WTC11 (cell line): ENCODE results near the gene IRF2BP1. TPM values are rescaled to one million over a fixed set of nuclear protein-coding genes. Genes with fewer than 3 reads are reported as not detected.

Experiments used
- ATF1 ChIP-seq: sonication (generic); formaldehyde crosslinking; IDR thresholded peaks from 2 replicates; pipeline ENCODE4 v1.8.1; 2023; ENCODE audit warnings: mild to moderate bottlenecking, moderate library complexity, missing genetic modification reagents
- CBFB ChIP-seq: sonication (generic); formaldehyde crosslinking; IDR thresholded peaks from 2 replicates; pipeline ENCODE4 v1.8.1; 2022; ENCODE audit warnings: mild to moderate bottlenecking, low read depth, missing genetic modification reagents
- CREM ChIP-seq: sonication (generic); formaldehyde crosslinking; IDR thresholded peaks from 2 replicates; pipeline ENCODE4 v1.8.1; 2022; ENCODE audit warnings: mild to moderate bottlenecking, missing genetic modification reagents, moderate library complexity
- ELF4 ChIP-seq: sonication (generic); formaldehyde crosslinking; IDR thresholded peaks from 2 replicates; pipeline ENCODE4 v1.8.1; 2022; ENCODE audit warnings: low read depth, mild to moderate bottlenecking, moderate library complexity, missing genetic modification reagents
- ETV6 ChIP-seq: sonication (generic); formaldehyde crosslinking; IDR thresholded peaks from 2 replicates; pipeline ENCODE4 v1.8.1; 2022; ENCODE audit warnings: mild to moderate bottlenecking, missing genetic modification reagents
- HMGA2 ChIP-seq: fragments of 250-450 bp; sonication (Bioruptor Pico); IDR thresholded peaks from 2 replicates; pipeline ENCODE4 v1.4.0; 2021; ENCODE audit warnings: mild to moderate bottlenecking, moderate library complexity
- NFE2L1 ChIP-seq: sonication (generic); formaldehyde crosslinking; IDR thresholded peaks from 2 replicates; pipeline ENCODE4 v1.8.1; 2023; ENCODE audit warnings: missing genetic modification reagents
- NR2C2 ChIP-seq: sonication (generic); formaldehyde crosslinking; IDR thresholded peaks from 2 replicates; pipeline ENCODE4 v1.8.0; 2022; ENCODE audit warnings: mild to moderate bottlenecking, missing genetic modification reagents
- RELA ChIP-seq: sonication (generic); formaldehyde crosslinking; IDR thresholded peaks from 2 replicates; pipeline ENCODE4 v1.8.1; 2022; ENCODE audit warnings: missing genetic modification reagents, mild to moderate bottlenecking, borderline replicate concordance
- SP1 ChIP-seq: sonication (generic); formaldehyde crosslinking; conservative IDR thresholded peaks from 2 replicates; pipeline ENCODE4 v1.8.1; 2022; ENCODE audit warnings: missing genetic modification reagents
- ZNF416 ChIP-seq: fragments of 250-450 bp; sonication (Bioruptor Pico); IDR thresholded peaks from 2 replicates; pipeline ENCODE4 v1.9.0; 2021; ENCODE audit warnings: mild to moderate bottlenecking, inconsistent platforms
- ZNF671 ChIP-seq: fragments of 250-450 bp; sonication (Bioruptor Pico); IDR thresholded peaks from 2 replicates; pipeline ENCODE4 v1.8.0; 2021; ENCODE audit warnings: mild to moderate bottlenecking
- total RNA-seq: library from RNA; stranded (reverse); gene quantifications from 3 replicates; pipeline ENCODE4 v1.2.3, GENCODE V29; 2021
- TF ChIP-seq, protein P1 (sequence below): sonication (generic); formaldehyde crosslinking; IDR thresholded peaks from 2 replicates; pipeline ENCODE4 v1.8.0; 2022; ENCODE audit warnings: mild to moderate bottlenecking, missing genetic modification reagents
- TF ChIP-seq, protein P2 (sequence below): sonication (generic); formaldehyde crosslinking; IDR thresholded peaks from 2 replicates; pipeline ENCODE4 v1.8.1; 2023; ENCODE audit warnings: mild to moderate bottlenecking, missing genetic modification reagents, moderate library complexity
- TF ChIP-seq, protein P3 (sequence below): sonication (generic); formaldehyde crosslinking; IDR thresholded peaks from 2 replicates; pipeline ENCODE4 v1.8.0; 2023; ENCODE audit warnings: mild to moderate bottlenecking, missing genetic modification reagents
- TF ChIP-seq, protein P4 (sequence below): sonication (generic); formaldehyde crosslinking; IDR thresholded peaks from 2 replicates; pipeline ENCODE4 v1.8.1; 2022; ENCODE audit warnings: missing genetic modification reagents, borderline replicate concordance
- TF ChIP-seq, protein P5 (sequence below): sonication (generic); formaldehyde crosslinking; IDR thresholded peaks from 2 replicates; pipeline ENCODE4 v1.8.1; 2023; ENCODE audit warnings: mild to moderate bottlenecking, missing genetic modification reagents
- TF ChIP-seq, protein P6 (sequence below): fragments of 250-450 bp; sonication (Bioruptor Pico); IDR thresholded peaks from 2 replicates; pipeline ENCODE4 v2.1.2; 2022; ENCODE audit warnings: mild to moderate bottlenecking, moderate library complexity
- TF ChIP-seq, protein P7 (sequence below): sonication (generic); formaldehyde crosslinking; IDR thresholded peaks from 2 replicates; pipeline ENCODE4 v1.8.0; 2022; ENCODE audit warnings: mild to moderate bottlenecking, missing genetic modification reagents
- TF ChIP-seq, protein P8 (sequence below): fragments of 250-450 bp; sonication (Bioruptor Pico); IDR thresholded peaks from 2 replicates; pipeline ENCODE4 v1.9.0; 2021; ENCODE audit warnings: mild to moderate bottlenecking
- TF ChIP-seq, protein P9 (sequence below): sonication (generic); formaldehyde crosslinking; IDR thresholded peaks from 2 replicates; pipeline ENCODE4 v1.8.0; 2022; ENCODE audit warnings: mild to moderate bottlenecking, missing genetic modification reagents
- TF ChIP-seq, protein P10 (sequence below): sonication (generic); formaldehyde crosslinking; IDR thresholded peaks from 2 replicates; pipeline ENCODE4 v1.8.1; 2022; ENCODE audit warnings: mild to moderate bottlenecking, missing genetic modification reagents, moderate library complexity, borderline replicate concordance

Gene IRF2BP1
- total RNA-seq, 1 experiment from 2014 or later: 30.3 TPM

DNA sequence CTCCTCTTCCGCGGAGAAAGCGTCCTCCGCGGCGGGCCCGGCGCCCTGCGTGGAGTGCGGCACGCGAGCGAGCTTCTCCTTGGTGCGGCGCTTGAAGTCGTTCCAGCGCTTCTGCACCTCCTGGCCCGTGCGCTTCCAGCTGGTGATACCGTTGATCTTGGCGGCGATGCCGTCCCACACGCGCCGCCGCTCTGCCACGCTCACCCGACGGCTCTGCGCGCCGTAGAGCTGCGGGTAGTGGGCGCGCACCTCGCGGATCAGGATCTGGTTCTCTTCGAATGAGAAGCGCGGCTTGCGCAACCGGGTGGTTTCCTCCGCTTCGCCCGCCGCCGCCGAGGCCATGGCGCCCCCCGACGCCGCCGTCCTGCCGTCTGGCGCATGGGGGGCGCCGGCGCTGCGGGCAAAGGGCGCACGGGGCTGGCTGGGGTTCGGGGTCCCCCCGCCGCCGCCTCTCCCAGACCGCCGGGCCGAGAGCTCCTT lies 15.5 kb upstream of the IRF2BP1 start (continued):
- TF ChIP-seq SP1: no peak
- TF ChIP-seq, protein P1, sequence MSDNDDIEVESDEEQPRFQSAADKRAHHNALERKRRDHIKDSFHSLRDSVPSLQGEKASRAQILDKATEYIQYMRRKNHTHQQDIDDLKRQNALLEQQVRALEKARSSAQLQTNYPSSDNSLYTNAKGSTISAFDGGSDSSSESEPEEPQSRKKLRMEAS: peak; percentile 54; the same call in 1 of the 2 replicates
- TF ChIP-seq, protein P2, sequence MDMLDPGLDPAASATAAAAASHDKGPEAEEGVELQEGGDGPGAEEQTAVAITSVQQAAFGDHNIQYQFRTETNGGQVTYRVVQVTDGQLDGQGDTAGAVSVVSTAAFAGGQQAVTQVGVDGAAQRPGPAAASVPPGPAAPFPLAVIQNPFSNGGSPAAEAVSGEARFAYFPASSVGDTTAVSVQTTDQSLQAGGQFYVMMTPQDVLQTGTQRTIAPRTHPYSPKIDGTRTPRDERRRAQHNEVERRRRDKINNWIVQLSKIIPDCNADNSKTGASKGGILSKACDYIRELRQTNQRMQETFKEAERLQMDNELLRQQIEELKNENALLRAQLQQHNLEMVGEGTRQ (CRISPR knock-in tag): no peak
- TF ChIP-seq, protein P3, sequence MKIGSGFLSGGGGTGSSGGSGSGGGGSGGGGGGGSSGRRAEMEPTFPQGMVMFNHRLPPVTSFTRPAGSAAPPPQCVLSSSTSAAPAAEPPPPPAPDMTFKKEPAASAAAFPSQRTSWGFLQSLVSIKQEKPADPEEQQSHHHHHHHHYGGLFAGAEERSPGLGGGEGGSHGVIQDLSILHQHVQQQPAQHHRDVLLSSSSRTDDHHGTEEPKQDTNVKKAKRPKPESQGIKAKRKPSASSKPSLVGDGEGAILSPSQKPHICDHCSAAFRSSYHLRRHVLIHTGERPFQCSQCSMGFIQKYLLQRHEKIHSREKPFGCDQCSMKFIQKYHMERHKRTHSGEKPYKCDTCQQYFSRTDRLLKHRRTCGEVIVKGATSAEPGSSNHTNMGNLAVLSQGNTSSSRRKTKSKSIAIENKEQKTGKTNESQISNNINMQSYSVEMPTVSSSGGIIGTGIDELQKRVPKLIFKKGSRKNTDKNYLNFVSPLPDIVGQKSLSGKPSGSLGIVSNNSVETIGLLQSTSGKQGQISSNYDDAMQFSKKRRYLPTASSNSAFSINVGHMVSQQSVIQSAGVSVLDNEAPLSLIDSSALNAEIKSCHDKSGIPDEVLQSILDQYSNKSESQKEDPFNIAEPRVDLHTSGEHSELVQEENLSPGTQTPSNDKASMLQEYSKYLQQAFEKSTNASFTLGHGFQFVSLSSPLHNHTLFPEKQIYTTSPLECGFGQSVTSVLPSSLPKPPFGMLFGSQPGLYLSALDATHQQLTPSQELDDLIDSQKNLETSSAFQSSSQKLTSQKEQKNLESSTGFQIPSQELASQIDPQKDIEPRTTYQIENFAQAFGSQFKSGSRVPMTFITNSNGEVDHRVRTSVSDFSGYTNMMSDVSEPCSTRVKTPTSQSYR: no peak
- TF ChIP-seq, protein P4, sequence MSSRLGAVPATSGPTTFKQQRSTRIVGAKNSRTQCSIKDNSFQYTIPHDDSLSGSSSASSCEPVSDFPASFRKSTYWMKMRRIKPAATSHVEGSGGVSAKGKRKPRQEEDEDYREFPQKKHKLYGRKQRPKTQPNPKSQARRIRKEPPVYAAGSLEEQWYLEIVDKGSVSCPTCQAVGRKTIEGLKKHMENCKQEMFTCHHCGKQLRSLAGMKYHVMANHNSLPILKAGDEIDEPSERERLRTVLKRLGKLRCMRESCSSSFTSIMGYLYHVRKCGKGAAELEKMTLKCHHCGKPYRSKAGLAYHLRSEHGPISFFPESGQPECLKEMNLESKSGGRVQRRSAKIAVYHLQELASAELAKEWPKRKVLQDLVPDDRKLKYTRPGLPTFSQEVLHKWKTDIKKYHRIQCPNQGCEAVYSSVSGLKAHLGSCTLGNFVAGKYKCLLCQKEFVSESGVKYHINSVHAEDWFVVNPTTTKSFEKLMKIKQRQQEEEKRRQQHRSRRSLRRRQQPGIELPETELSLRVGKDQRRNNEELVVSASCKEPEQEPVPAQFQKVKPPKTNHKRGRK: no peak
- TF ChIP-seq, protein P5, sequence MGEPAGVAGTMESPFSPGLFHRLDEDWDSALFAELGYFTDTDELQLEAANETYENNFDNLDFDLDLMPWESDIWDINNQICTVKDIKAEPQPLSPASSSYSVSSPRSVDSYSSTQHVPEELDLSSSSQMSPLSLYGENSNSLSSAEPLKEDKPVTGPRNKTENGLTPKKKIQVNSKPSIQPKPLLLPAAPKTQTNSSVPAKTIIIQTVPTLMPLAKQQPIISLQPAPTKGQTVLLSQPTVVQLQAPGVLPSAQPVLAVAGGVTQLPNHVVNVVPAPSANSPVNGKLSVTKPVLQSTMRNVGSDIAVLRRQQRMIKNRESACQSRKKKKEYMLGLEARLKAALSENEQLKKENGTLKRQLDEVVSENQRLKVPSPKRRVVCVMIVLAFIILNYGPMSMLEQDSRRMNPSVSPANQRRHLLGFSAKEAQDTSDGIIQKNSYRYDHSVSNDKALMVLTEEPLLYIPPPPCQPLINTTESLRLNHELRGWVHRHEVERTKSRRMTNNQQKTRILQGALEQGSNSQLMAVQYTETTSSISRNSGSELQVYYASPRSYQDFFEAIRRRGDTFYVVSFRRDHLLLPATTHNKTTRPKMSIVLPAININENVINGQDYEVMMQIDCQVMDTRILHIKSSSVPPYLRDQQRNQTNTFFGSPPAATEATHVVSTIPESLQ (CRISPR knock-in tag): no peak
- no peak for TF ChIP-seq ELF4
- TF ChIP-seq NFE2L1 (CRISPR knock-in tag): no peak
- no peak for TF ChIP-seq ZNF416 (CRISPR knock-in tag)
- no peak for TF ChIP-seq CBFB
- TF ChIP-seq, protein P6, sequence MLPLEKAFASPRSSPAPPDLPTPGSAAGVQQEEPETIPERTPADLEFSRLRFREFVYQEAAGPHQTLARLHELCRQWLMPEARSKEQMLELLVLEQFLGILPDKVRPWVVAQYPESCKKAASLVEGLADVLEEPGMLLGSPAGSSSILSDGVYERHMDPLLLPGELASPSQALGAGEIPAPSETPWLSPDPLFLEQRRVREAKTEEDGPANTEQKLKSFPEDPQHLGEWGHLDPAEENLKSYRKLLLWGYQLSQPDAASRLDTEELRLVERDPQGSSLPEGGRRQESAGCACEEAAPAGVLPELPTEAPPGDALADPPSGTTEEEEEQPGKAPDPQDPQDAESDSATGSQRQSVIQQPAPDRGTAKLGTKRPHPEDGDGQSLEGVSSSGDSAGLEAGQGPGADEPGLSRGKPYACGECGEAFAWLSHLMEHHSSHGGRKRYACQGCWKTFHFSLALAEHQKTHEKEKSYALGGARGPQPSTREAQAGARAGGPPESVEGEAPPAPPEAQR (CRISPR knock-in tag): no peak
- TF ChIP-seq, protein P7, sequence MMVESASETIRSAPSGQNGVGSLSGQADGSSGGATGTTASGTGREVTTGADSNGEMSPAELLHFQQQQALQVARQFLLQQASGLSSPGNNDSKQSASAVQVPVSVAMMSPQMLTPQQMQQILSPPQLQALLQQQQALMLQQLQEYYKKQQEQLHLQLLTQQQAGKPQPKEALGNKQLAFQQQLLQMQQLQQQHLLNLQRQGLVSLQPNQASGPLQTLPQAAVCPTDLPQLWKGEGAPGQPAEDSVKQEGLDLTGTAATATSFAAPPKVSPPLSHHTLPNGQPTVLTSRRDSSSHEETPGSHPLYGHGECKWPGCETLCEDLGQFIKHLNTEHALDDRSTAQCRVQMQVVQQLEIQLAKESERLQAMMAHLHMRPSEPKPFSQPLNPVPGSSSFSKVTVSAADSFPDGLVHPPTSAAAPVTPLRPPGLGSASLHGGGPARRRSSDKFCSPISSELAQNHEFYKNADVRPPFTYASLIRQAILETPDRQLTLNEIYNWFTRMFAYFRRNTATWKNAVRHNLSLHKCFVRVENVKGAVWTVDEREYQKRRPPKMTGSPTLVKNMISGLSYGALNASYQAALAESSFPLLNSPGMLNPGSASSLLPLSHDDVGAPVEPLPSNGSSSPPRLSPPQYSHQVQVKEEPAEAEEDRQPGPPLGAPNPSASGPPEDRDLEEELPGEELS (CRISPR knock-in tag): peak; percentile 65; the same call in 1 of the 2 replicates
- TF ChIP-seq ATF1: peak; percentile 27; the same call in 1 of the 2 replicates
- TF ChIP-seq CREM (CRISPR knock-in tag): no peak
- no peak for TF ChIP-seq RELA (CRISPR knock-in tag)
- TF ChIP-seq, protein P8, sequence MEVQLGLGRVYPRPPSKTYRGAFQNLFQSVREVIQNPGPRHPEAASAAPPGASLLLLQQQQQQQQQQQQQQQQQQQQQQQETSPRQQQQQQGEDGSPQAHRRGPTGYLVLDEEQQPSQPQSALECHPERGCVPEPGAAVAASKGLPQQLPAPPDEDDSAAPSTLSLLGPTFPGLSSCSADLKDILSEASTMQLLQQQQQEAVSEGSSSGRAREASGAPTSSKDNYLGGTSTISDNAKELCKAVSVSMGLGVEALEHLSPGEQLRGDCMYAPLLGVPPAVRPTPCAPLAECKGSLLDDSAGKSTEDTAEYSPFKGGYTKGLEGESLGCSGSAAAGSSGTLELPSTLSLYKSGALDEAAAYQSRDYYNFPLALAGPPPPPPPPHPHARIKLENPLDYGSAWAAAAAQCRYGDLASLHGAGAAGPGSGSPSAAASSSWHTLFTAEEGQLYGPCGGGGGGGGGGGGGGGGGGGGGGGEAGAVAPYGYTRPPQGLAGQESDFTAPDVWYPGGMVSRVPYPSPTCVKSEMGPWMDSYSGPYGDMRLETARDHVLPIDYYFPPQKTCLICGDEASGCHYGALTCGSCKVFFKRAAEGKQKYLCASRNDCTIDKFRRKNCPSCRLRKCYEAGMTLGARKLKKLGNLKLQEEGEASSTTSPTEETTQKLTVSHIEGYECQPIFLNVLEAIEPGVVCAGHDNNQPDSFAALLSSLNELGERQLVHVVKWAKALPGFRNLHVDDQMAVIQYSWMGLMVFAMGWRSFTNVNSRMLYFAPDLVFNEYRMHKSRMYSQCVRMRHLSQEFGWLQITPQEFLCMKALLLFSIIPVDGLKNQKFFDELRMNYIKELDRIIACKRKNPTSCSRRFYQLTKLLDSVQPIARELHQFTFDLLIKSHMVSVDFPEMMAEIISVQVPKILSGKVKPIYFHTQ (CRISPR knock-in tag): no peak
- no peak for TF ChIP-seq NR2C2 (CRISPR knock-in tag)
- TF ChIP-seq, protein P9, sequence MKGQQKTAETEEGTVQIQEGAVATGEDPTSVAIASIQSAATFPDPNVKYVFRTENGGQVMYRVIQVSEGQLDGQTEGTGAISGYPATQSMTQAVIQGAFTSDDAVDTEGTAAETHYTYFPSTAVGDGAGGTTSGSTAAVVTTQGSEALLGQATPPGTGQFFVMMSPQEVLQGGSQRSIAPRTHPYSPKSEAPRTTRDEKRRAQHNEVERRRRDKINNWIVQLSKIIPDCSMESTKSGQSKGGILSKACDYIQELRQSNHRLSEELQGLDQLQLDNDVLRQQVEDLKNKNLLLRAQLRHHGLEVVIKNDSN (CRISPR knock-in tag): no peak
- TF ChIP-seq ZNF671 (CRISPR knock-in tag): no peak
- TF ChIP-seq HMGA2 (CRISPR knock-in tag): no peak
- TF ChIP-seq, protein P10, sequence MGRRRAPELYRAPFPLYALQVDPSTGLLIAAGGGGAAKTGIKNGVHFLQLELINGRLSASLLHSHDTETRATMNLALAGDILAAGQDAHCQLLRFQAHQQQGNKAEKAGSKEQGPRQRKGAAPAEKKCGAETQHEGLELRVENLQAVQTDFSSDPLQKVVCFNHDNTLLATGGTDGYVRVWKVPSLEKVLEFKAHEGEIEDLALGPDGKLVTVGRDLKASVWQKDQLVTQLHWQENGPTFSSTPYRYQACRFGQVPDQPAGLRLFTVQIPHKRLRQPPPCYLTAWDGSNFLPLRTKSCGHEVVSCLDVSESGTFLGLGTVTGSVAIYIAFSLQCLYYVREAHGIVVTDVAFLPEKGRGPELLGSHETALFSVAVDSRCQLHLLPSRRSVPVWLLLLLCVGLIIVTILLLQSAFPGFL: no peak
- 0 out of 2 replicates have a peak, but pooled peaks have one; percentile 55 for TF ChIP-seq ETV6 (CRISPR knock-in tag)
